GM12892 (cell line): ENCODE measurements around the gene CCDC47.

Source experiments
- POLR2A ChIP-seq: IDR thresholded peaks from 2 replicates; pipeline ENCODE4 v1.6.1; 2011; ENCODE audit warnings: low read depth, low read length, control low read depth
- POLR2AphosphoS5 ChIP-seq: IDR thresholded peaks from 2 replicates; pipeline ENCODE4 v1.6.1; 2011; ENCODE audit warnings: low read depth, low read length, control low read depth

GRCh38 chr17:63805591-63805990, 32.2 kb upstream of the CCDC47 start:
- TF ChIP-seq POLR2A (no peak), POLR2AphosphoS5 (no peak)
